ENCODE data around the gene AMH.

Gene AMH

GRCh38 chr19:2239771-2240770, 9.1 kb upstream of the AMH start:
- H3K4me2 ChIP-seq (ENCODE audit: low read length, poor library complexity, severe bottlenecking): peak overlapping the region; percentile 71
- H3K4ac ChIP-seq (ENCODE audit: low read depth in 1 of 2, low read length in 2 of 2): peak overlapping the region in 1 of 2 experiments; percentile 17
- H3K4me1 ChIP-seq (ENCODE audit: control insufficient read depth, insufficient read depth, low read depth, low read length): peaks cover 37% of the 10 kb centered on the region
- H2AK5ac ChIP-seq (ENCODE audit: low read length, severe bottlenecking): peak overlapping the region; percentile 28
- H3K4me3 ChIP-seq (ENCODE audit: insufficient read depth in 1 of 2, low read depth in 1 of 2, low read length in 2 of 2): peak overlapping the region; percentile 50 to 80
- H3K79me1 ChIP-seq (replicated peaks; ENCODE audit: low read length, poor library complexity, severe bottlenecking): peaks cover 8% of the 10 kb centered on the region
- H3K14ac ChIP-seq (ENCODE audit: low read length in 2 of 2): no peak overlapping the region
- peak overlapping the region in 1 of 2 experiments; percentile 26 for H3K18ac ChIP-seq (ENCODE audit: low read depth in 1 of 2, low read length in 2 of 2)
- H3K27me3 ChIP-seq (ENCODE audit: control insufficient read depth in 1 of 2, insufficient read depth in 1 of 2, low read length in 2 of 2): no peaks in the 10 kb centered on the region
- H2BK12ac ChIP-seq (ENCODE audit: low read length in 2 of 2): peak overlapping the region in 1 of 2 experiments; percentile 1
- H3K9me3 ChIP-seq (ENCODE audit: control insufficient read depth, low read length): no peaks in the 10 kb centered on the region
- no peak overlapping the region for H4K91ac ChIP-seq (ENCODE audit: low read length)
- WGBS: 60% methylated on average over 33 of the region's 34 CpGs
- H4K8ac ChIP-seq (ENCODE audit: low read length): no peak overlapping the region
- no peak overlapping the region for H2BK15ac ChIP-seq (ENCODE audit: low read depth, poor library complexity, severe bottlenecking)
- no peak for DNase-seq
- no peak overlapping the region for H2AFZ ChIP-seq (ENCODE audit: low read depth, low read length)
- peak overlapping the region; percentile 84 for H3K9ac ChIP-seq (ENCODE audit: low read length)
- no peak overlapping the region for H2BK120ac ChIP-seq (ENCODE audit: low read depth, low read length)
- H3K27ac ChIP-seq (ENCODE audit: low read length, poor library complexity, severe bottlenecking): peak overlapping the region; percentile 34
- peaks cover 26 to 53% of the 10 kb centered on the region in 2 experiments for H3K36me3 ChIP-seq (ENCODE audit: control insufficient read depth in 1 of 2, insufficient read depth in 2 of 2, low read depth in 1 of 2, low read length in 2 of 2)
- H3K23ac ChIP-seq (ENCODE audit: low read length in 2 of 2): no peak overlapping the region
- peak overlapping the region; percentile 14 for H2BK5ac ChIP-seq (ENCODE audit: low read depth, low read length, poor library complexity, severe bottlenecking)

- Histone ChIP-seq H2BK120ac (ENCODE audit: low read depth, low read length) (no peak overlapping the region), H3K23ac (ENCODE audit: low read length in 2 of 2) (peak overlapping the region; percentile 37 to 81)
These were observed 8.0 kb upstream of the AMH start for GRCh38 chr19:2240881-2241760.

GRCh38 chr19:2242092-2242537, 7.0 kb upstream of the AMH start:
- no peaks in the 10 kb centered on the region for H3K27me3 ChIP-seq (ENCODE audit: control insufficient read depth in 1 of 2, insufficient read depth in 1 of 2, low read length in 2 of 2)
- no peak overlapping the region for H4K8ac ChIP-seq (ENCODE audit: low read length)
- H2BK15ac ChIP-seq (ENCODE audit: low read depth, poor library complexity, severe bottlenecking): no peak overlapping the region
- H3K4me2 ChIP-seq (ENCODE audit: low read length, poor library complexity, severe bottlenecking): no peak overlapping the region
- peaks cover 46 to 74% of the 10 kb centered on the region in 2 experiments for H3K36me3 ChIP-seq (ENCODE audit: control insufficient read depth in 1 of 2, insufficient read depth in 2 of 2, low read depth in 1 of 2, low read length in 2 of 2)
- no peaks in the 10 kb centered on the region for H3K9me3 ChIP-seq (ENCODE audit: control insufficient read depth, low read length)
- H3K14ac ChIP-seq (ENCODE audit: low read length in 2 of 2): no peak overlapping the region
- no peak overlapping the region for H2BK12ac ChIP-seq (ENCODE audit: low read length in 2 of 2)
- no peak overlapping the region for H3K4ac ChIP-seq (ENCODE audit: low read depth in 1 of 2, low read length in 2 of 2)
- no peak overlapping the region for H2AK5ac ChIP-seq (ENCODE audit: low read length, severe bottlenecking)
- no peak overlapping the region for H3K9ac ChIP-seq (ENCODE audit: low read length)
- H2BK120ac ChIP-seq (ENCODE audit: low read depth, low read length): no peak overlapping the region
- H3K79me1 ChIP-seq (replicated peaks; ENCODE audit: low read length, poor library complexity, severe bottlenecking): peaks cover 18% of the 10 kb centered on the region
- DNase-seq: no peak
- no peak overlapping the region for H3K23ac ChIP-seq (ENCODE audit: low read length in 2 of 2)
- H2BK5ac ChIP-seq (ENCODE audit: low read depth, low read length, poor library complexity, severe bottlenecking): no peak overlapping the region
- no peak overlapping the region for H3K4me3 ChIP-seq (ENCODE audit: insufficient read depth in 1 of 2, low read depth in 1 of 2, low read length in 2 of 2)
- WGBS: 94% methylated on average over 12 of the region's 12 CpGs
- H3K18ac ChIP-seq (ENCODE audit: low read depth in 1 of 2, low read length in 2 of 2): no peak overlapping the region
- H2AFZ ChIP-seq (ENCODE audit: low read depth, low read length): no peak overlapping the region
- peak overlapping the region; percentile 61 for H4K91ac ChIP-seq (ENCODE audit: low read length)
- no peak overlapping the region for H3K27ac ChIP-seq (ENCODE audit: low read length, poor library complexity, severe bottlenecking)
- peaks cover 39% of the 10 kb centered on the region for H3K4me1 ChIP-seq (ENCODE audit: control insufficient read depth, insufficient read depth, low read depth, low read length)

More at GRCh38 chr19:2240881-2241760, 8.0 kb upstream of the AMH start:
- no peak for DNase-seq
- Histone ChIP-seq H3K4me2 (ENCODE audit: low read length, poor library complexity, severe bottlenecking) (no peak overlapping the region), H3K4me1 (ENCODE audit: control insufficient read depth, insufficient read depth, low read depth, low read length) (peaks cover 37% of the 10 kb centered on the region), H3K14ac (ENCODE audit: low read length in 2 of 2) (no peak overlapping the region), H3K4me3 (ENCODE audit: insufficient read depth in 1 of 2, low read depth in 1 of 2, low read length in 2 of 2) (peak overlapping the region in 1 of 2 experiments; percentile 80), H3K18ac (ENCODE audit: low read depth in 1 of 2, low read length in 2 of 2) (no peak overlapping the region), H4K8ac (ENCODE audit: low read length) (peak overlapping the region; percentile 0), H4K91ac (ENCODE audit: low read length) (peak overlapping the region; percentile 71), H3K4ac (ENCODE audit: low read depth in 1 of 2, low read length in 2 of 2) (no peak overlapping the region), H2BK12ac (ENCODE audit: low read length in 2 of 2) (peak overlapping the region in 1 of 2 experiments; percentile 28), H3K79me1 (replicated peaks; ENCODE audit: low read length, poor library complexity, severe bottlenecking) (peaks cover 18% of the 10 kb centered on the region), H3K27ac (ENCODE audit: low read length, poor library complexity, severe bottlenecking) (no peak overlapping the region), H2AK5ac (ENCODE audit: low read length, severe bottlenecking) (peak overlapping the region; percentile 20), H3K36me3 (ENCODE audit: control insufficient read depth in 1 of 2, insufficient read depth in 2 of 2, low read depth in 1 of 2, low read length in 2 of 2) (peaks cover 37 to 64% of the 10 kb centered on the region in 2 experiments), H2AFZ (ENCODE audit: low read depth, low read length) (no peak overlapping the region), H3K9me3 (ENCODE audit: control insufficient read depth, low read length) (no peaks in the 10 kb centered on the region), H2BK5ac (ENCODE audit: low read depth, low read length, poor library complexity, severe bottlenecking) (no peak overlapping the region), H2BK15ac (ENCODE audit: low read depth, poor library complexity, severe bottlenecking) (no peak overlapping the region), H3K27me3 (ENCODE audit: control insufficient read depth in 1 of 2, insufficient read depth in 1 of 2, low read length in 2 of 2) (no peaks in the 10 kb centered on the region), H3K9ac (ENCODE audit: low read length) (peak overlapping the region; percentile 84)
- WGBS: 93% methylated on average over 41 of the region's 41 CpGs

Measured in mesenchymal stem cell (in vitro differentiated cells and primary cell).